Measurements from ENCODE around the gene HM13. TPM values are rescaled to one million over a fixed set of nuclear protein-coding genes. Genes with fewer than 3 reads are reported as not detected.

HM13 gene
- total and polyA plus RNA-seq, 2 of the 13 experiments (the other 11 are each of a cell fraction or from before 2014, with no cell fraction given), result 118 to 243 TPM

DNA sequence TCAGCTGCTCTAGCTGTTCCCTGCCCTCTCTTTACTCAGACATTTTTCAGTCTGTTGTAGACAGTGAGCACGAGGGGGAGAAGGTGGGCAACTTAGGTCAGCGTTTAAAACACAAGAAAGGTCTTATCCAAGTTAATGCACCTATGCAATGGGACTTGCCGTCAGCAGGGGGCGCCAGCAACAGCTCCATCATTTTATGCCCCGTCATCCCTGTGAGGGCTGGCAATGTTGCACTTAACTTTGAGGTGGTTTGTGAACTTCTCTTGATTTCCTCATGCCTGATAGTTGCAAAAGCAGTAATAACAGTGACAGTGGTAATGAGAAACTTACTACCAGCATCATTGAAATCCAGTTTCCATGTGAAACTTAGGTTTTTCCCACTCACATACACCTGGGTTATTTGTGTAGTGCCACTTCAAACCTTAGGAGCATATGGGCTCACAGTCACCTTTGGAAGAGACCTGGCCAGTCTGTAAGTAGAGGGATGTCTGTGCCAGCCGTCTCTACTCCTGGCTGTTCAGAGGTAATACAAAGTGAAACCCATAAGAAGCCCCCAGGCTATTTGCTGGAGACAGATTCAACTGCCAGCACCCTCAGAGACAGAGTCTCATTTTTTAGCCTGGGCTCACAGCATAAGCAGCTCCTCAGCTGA is 46.0 kb downstream of the HM13 start (continued):
- TF ChIP-seq MTA3 (CRISPR knock-in tag; IDR thresholded peaks at IDR 0.05) (no peak), ZFP90 (CRISPR knock-in tag; IDR thresholded peaks at IDR 0.05; ENCODE audit: borderline replicate concordance) (0 out of 2 replicates have a peak, but pooled peaks have one; percentile 39), ZNF143 (CRISPR knock-in tag; IDR thresholded peaks at IDR 0.05) (peak; percentile 17; the same call in 1 of the 2 replicates), YY1 (IDR thresholded peaks at IDR 0.05; ENCODE audit: insufficient read depth, insufficient replicate concordance, low read depth, low read length) (peak; percentile 28), KMT2B (CRISPR knock-in tag; IDR thresholded peaks at IDR 0.05) (0 out of 2 replicates have a peak, but pooled peaks have one; percentile 47), ZSCAN9 (CRISPR knock-in tag; IDR thresholded peaks at IDR 0.05; ENCODE audit: borderline replicate concordance) (peak; percentile 26; the same call in 1 of the 2 replicates), REPIN1 (CRISPR knock-in tag; IDR thresholded peaks at IDR 0.05; ENCODE audit: borderline replicate concordance, low read depth) (0 out of 2 replicates have a peak, but pooled peaks have one; percentile 61), SIN3B (IDR thresholded peaks at IDR 0.05; ENCODE audit: low read length) (0 out of 2 replicates have a peak, but pooled peaks have one; percentile 45), RORA (CRISPR knock-in tag; IDR thresholded peaks at IDR 0.05) (no peak), SOX13 (IDR thresholded peaks at IDR 0.05) (no peak), SOX13 (CRISPR knock-in tag; conservative IDR thresholded peaks at IDR 0.05 in 1 of 2, IDR thresholded peaks at IDR 0.05 in 1 of 2) (no peak), ZNF746 (CRISPR knock-in tag; IDR thresholded peaks at IDR 0.05) (no peak), ZZZ3 (CRISPR knock-in tag; IDR thresholded peaks at IDR 0.05; ENCODE audit: borderline replicate concordance) (no peak), ZNF30 (CRISPR knock-in tag; IDR thresholded peaks at IDR 0.05) (peak; percentile 61; the same call in 1 of the 2 replicates), FOXM1 (CRISPR knock-in tag; IDR thresholded peaks at IDR 0.05) (no peak)
- TF ChIP-seq, protein P1, sequence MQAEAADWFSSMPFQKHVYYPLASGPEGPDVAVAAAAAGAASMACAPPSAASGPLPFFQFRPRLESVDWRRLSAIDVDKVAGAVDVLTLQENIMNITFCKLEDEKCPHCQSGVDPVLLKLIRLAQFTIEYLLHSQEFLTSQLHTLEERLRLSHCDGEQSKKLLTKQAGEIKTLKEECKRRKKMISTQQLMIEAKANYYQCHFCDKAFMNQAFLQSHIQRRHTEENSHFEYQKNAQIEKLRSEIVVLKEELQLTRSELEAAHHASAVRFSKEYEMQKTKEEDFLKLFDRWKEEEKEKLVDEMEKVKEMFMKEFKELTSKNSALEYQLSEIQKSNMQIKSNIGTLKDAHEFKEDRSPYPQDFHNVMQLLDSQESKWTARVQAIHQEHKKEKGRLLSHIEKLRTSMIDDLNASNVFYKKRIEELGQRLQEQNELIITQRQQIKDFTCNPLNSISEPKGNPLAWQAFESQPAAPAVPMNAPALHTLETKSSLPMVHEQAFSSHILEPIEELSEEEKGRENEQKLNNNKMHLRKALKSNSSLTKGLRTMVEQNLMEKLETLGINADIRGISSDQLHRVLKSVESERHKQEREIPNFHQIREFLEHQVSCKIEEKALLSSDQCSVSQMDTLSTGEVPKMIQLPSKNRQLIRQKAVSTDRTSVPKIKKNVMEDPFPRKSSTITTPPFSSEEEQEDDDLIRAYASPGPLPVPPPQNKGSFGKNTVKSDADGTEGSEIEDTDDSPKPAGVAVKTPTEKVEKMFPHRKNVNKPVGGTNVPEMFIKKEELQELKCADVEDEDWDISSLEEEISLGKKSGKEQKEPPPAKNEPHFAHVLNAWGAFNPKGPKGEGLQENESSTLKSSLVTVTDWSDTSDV (CRISPR knock-in tag; IDR thresholded peaks at IDR 0.05), result no peak
- TF ChIP-seq, protein P2, sequence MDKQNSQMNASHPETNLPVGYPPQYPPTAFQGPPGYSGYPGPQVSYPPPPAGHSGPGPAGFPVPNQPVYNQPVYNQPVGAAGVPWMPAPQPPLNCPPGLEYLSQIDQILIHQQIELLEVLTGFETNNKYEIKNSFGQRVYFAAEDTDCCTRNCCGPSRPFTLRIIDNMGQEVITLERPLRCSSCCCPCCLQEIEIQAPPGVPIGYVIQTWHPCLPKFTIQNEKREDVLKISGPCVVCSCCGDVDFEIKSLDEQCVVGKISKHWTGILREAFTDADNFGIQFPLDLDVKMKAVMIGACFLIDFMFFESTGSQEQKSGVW (CRISPR knock-in tag; IDR thresholded peaks at IDR 0.05; ENCODE audit: borderline replicate concordance), result no peak
- TF ChIP-seq, protein P3, sequence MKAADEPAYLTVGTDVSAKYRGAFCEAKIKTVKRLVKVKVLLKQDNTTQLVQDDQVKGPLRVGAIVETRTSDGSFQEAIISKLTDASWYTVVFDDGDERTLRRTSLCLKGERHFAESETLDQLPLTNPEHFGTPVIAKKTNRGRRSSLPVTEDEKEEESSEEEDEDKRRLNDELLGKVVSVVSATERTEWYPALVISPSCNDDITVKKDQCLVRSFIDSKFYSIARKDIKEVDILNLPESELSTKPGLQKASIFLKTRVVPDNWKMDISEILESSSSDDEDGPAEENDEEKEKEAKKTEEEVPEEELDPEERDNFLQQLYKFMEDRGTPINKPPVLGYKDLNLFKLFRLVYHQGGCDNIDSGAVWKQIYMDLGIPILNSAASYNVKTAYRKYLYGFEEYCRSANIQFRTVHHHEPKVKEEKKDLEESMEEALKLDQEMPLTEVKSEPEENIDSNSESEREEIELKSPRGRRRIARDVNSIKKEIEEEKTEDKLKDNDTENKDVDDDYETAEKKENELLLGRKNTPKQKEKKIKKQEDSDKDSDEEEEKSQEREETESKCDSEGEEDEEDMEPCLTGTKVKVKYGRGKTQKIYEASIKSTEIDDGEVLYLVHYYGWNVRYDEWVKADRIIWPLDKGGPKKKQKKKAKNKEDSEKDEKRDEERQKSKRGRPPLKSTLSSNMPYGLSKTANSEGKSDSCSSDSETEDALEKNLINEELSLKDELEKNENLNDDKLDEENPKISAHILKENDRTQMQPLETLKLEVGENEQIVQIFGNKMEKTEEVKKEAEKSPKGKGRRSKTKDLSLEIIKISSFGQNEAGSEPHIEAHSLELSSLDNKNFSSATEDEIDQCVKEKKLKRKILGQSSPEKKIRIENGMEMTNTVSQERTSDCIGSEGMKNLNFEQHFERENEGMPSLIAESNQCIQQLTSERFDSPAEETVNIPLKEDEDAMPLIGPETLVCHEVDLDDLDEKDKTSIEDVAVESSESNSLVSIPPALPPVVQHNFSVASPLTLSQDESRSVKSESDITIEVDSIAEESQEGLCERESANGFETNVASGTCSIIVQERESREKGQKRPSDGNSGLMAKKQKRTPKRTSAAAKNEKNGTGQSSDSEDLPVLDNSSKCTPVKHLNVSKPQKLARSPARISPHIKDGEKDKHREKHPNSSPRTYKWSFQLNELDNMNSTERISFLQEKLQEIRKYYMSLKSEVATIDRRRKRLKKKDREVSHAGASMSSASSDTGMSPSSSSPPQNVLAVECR (CRISPR knock-in tag; IDR thresholded peaks at IDR 0.05; ENCODE audit: borderline replicate concordance), result peak; percentile 43; the same call in 1 of the 2 replicates
- TF ChIP-seq, protein P4, sequence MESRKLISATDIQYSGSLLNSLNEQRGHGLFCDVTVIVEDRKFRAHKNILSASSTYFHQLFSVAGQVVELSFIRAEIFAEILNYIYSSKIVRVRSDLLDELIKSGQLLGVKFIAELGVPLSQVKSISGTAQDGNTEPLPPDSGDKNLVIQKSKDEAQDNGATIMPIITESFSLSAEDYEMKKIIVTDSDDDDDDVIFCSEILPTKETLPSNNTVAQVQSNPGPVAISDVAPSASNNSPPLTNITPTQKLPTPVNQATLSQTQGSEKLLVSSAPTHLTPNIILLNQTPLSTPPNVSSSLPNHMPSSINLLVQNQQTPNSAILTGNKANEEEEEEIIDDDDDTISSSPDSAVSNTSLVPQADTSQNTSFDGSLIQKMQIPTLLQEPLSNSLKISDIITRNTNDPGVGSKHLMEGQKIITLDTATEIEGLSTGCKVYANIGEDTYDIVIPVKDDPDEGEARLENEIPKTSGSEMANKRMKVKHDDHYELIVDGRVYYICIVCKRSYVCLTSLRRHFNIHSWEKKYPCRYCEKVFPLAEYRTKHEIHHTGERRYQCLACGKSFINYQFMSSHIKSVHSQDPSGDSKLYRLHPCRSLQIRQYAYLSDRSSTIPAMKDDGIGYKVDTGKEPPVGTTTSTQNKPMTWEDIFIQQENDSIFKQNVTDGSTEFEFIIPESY (CRISPR knock-in tag; IDR thresholded peaks at IDR 0.05), result peak; percentile 40; the same call in 1 of the 2 replicates

Measured in HepG2 (cell line).